ENCODE results near the gene PIP4K2C. TPM values are rescaled to one million over a fixed set of nuclear protein-coding genes. Genes with fewer than 3 reads are reported as not detected.

PIP4K2C gene
- total and polyA plus RNA-seq, 2 experiments from 2014 or later = 10.8 to 30.6 TPM

DNA sequence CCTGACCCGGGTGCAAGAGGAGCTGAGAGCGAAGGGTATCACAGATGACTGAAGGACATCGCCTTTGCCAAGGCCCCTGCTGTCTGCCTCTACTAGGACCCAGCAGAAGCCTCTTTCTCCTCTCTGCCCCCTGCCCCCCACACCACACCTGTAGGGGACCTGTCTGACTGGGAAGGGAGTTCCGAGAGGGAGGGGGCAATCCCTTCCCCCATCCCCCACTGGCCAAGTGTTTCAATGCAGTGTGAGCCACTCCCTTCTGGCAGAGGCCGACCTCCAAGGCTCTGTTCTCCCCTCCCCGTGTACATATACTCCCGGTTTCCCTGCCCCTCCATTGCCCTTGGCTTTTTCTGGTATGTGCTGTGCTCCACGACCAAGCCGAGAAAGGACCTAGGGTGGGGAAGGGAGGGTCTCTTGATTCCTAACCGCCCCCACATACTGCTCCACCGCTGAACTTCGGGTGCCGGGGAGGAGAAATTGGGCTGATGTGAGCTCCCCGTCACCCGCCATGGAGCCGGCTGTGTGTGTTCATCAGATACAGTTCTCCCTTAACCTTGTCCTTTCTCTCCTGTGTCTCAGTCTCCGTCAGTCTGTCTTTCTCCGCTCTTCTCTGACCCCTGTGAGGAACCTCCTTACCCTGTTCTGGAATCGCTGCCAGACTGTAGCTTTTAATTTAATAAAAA is 18.2 kb downstream of the PIP4K2C start:
- peaks cover 52% of the 10 kb centered on the region for H3K27me3 Mint-ChIP-seq (ENCODE audit: insufficient read depth, low read depth, poor library complexity)

DNA sequence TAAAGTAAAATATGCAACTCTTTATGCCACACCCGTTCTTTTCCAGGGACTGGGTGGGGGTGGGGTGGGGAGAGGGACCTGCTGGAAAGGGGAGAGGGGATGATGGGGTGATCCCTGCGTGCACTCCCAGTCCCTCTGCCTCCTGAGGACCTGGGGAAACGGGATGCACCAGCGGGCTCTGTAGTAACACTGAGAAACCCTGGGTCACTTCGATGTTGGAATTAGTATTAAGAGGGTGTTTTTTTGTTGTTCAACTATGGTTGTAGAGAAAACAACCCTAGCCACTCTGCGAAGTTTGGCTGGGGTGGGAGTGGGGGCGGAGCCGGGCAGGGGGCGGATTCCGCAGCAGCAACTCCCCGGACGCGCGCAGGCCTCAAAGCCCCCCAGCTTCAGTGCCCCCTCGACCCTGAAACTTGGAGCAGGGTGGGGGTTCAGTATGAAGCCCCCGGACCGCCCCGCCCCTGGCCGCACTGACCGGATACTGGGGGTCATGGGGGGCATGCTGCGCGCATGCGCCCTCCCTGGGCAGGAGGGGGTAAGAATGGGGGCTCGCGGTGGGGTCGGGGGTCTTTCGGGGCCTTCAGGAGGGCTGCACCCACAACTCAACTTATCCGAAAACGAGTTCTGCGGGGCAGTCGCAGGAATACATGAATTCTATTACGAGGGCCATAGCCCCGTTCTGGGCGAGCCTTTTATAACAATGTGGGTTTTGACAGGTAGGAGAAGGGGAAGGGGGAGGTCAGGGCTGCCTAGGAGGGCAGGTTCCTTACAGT is 19.0 kb downstream of the PIP4K2C start:
- Histone ChIP-seq H3K79me2 (replicated peaks; ENCODE audit: insufficient read depth) (peaks cover 12% of the 10 kb centered on the region), H3K4me1 (ENCODE audit: insufficient read depth) (peaks cover 39% of the 10 kb centered on the region), H3K27ac (ENCODE audit: low read depth) (no peak overlapping the region), H3K4me3 (peak overlapping the region; percentile 86), H3F3A (replicated peaks; ENCODE audit: low read depth) (peaks cover 6% of the 10 kb centered on the region; the same call in 1 of the 2 replicates), H2AFZ (peak overlapping the region; percentile 97), H3K9me2 (ENCODE audit: insufficient read depth) (no peaks in the 10 kb centered on the region), H3K36me3 (ENCODE audit: insufficient read depth) (peaks cover 4% of the 10 kb centered on the region; the same call in 1 of the 2 replicates), H3K27me3 (ENCODE audit: insufficient read depth) (peaks cover 60% of the 10 kb centered on the region), H4K20me1 (replicated peaks; ENCODE audit: insufficient read depth) (no peaks in the 10 kb centered on the region; the same call in 1 of the 2 replicates), H3K4me2 (peak overlapping the region; percentile 97)
- Mint-ChIP-seq H3K27ac (no peak overlapping the region), H3K27me3 (ENCODE audit: insufficient read depth, low read depth, poor library complexity) (peaks cover 54% of the 10 kb centered on the region), H3K4me3 (peak overlapping the region; percentile 88), H3K9me3 (no peaks in the 10 kb centered on the region), H3K36me3 (ENCODE audit: low read depth) (peaks cover 25% of the 10 kb centered on the region), H3K4me1 (peaks cover 54% of the 10 kb centered on the region)
- peak; percentile 68 for DNase-seq (ENCODE audit: low spot score)
- peak; percentile 10 for ATAC-seq
- TF ChIP-seq ZNF331 (CRISPR knock-in tag; IDR thresholded peaks at IDR 0.05; ENCODE audit: low read depth) = no peak
- no peak for TF ChIP-seq JUNB (IDR thresholded peaks at IDR 0.05; ENCODE audit: unreplicated experiment)
- no peak for TF ChIP-seq EZH2phosphoT487 (IDR thresholded peaks at IDR 0.05; ENCODE audit: unreplicated experiment)
- TF ChIP-seq NANOG (IDR thresholded peaks at IDR 0.05; ENCODE audit: borderline replicate concordance) = no peak
- no peak for TF ChIP-seq CREB1 (CRISPR knock-in tag; IDR thresholded peaks at IDR 0.05; ENCODE audit: low read depth)
- no peak for TF ChIP-seq STAT1 (IDR thresholded peaks at IDR 0.05; ENCODE audit: unreplicated experiment)
- no peak for TF ChIP-seq ZNF462 (CRISPR knock-in tag; IDR thresholded peaks at IDR 0.05)

More for the DNA sequence above, 18.2 kb downstream of the PIP4K2C start:
- Histone ChIP-seq H3K36me3 (ENCODE audit: insufficient read depth) (peaks cover 4% of the 10 kb centered on the region; the same call in 1 of the 2 replicates), H3K4me1 (ENCODE audit: insufficient read depth) (peaks cover 39% of the 10 kb centered on the region), H3K9me2 (ENCODE audit: insufficient read depth) (no peaks in the 10 kb centered on the region), H4K20me1 (replicated peaks; ENCODE audit: insufficient read depth) (no peaks in the 10 kb centered on the region; the same call in 1 of the 2 replicates), H3K79me2 (replicated peaks; ENCODE audit: insufficient read depth) (peaks cover 12% of the 10 kb centered on the region), H3F3A (replicated peaks; ENCODE audit: low read depth) (peaks cover 9% of the 10 kb centered on the region; the same call in 1 of the 2 replicates), H3K4me2 (peak overlapping the region; percentile 97), H3K27me3 (ENCODE audit: insufficient read depth) (peaks cover 52% of the 10 kb centered on the region), H3K27ac (ENCODE audit: low read depth) (no peak overlapping the region), H2AFZ (no peak overlapping the region), H3K4me3 (peak overlapping the region; percentile 86)
- Mint-ChIP-seq H3K36me3 (ENCODE audit: low read depth) (peaks cover 20% of the 10 kb centered on the region), H3K4me3 (peak overlapping the region; percentile 88), H3K9me3 (no peaks in the 10 kb centered on the region), H3K4me1 (peaks cover 52% of the 10 kb centered on the region), H3K27ac (no peak overlapping the region; the same call in 1 of the 2 replicates)
- no peak for TF ChIP-seq STAT1 (IDR thresholded peaks at IDR 0.05; ENCODE audit: unreplicated experiment)
- TF ChIP-seq JUNB (IDR thresholded peaks at IDR 0.05; ENCODE audit: unreplicated experiment) = no peak
- 0 out of 2 replicates have a peak, but pooled peaks have one; percentile 26 for TF ChIP-seq CREB1 (CRISPR knock-in tag; IDR thresholded peaks at IDR 0.05; ENCODE audit: low read depth)
- TF ChIP-seq, protein P1, sequence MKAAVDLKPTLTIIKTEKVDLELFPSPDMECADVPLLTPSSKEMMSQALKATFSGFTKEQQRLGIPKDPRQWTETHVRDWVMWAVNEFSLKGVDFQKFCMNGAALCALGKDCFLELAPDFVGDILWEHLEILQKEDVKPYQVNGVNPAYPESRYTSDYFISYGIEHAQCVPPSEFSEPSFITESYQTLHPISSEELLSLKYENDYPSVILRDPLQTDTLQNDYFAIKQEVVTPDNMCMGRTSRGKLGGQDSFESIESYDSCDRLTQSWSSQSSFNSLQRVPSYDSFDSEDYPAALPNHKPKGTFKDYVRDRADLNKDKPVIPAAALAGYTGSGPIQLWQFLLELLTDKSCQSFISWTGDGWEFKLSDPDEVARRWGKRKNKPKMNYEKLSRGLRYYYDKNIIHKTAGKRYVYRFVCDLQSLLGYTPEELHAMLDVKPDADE (IDR thresholded peaks at IDR 0.05) = no peak
- 0 out of 2 replicates have a peak, but pooled peaks have one; percentile 10 for TF ChIP-seq POLR2AphosphoS5 (IDR thresholded peaks at IDR 0.05; ENCODE audit: low read depth)
- ATAC-seq = peak; percentile 20
- peak; percentile 75 for DNase-seq (ENCODE audit: low spot score)
